Measurements from ENCODE around the gene SBF2.

DNA sequence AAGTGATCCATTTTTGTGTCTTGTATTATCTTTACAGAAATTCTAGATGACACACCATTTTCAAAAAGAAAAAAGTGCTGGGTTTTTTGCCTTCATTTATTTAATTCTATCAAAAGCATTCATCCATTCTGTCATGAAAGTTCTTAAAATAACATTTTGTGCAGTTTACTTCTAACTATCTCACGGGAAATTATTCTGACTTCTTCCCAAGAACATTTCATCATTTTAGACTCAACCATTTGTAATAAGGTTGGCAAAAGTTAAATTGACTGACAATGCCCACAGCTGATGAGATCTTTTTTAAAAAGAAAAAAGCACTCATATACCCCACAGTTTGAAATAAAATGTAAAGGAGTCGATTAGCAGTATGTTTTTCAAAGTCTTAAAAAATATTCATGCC lies 68.5 kb downstream of the SBF2 start:
- TF ChIP-seq, protein P1, sequence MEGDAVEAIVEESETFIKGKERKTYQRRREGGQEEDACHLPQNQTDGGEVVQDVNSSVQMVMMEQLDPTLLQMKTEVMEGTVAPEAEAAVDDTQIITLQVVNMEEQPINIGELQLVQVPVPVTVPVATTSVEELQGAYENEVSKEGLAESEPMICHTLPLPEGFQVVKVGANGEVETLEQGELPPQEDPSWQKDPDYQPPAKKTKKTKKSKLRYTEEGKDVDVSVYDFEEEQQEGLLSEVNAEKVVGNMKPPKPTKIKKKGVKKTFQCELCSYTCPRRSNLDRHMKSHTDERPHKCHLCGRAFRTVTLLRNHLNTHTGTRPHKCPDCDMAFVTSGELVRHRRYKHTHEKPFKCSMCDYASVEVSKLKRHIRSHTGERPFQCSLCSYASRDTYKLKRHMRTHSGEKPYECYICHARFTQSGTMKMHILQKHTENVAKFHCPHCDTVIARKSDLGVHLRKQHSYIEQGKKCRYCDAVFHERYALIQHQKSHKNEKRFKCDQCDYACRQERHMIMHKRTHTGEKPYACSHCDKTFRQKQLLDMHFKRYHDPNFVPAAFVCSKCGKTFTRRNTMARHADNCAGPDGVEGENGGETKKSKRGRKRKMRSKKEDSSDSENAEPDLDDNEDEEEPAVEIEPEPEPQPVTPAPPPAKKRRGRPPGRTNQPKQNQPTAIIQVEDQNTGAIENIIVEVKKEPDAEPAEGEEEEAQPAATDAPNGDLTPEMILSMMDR (IDR thresholded peaks at IDR 0.05; ENCODE audit: low read length): no peak
- TF ChIP-seq EZH2 (IDR thresholded peaks at IDR 0.05; ENCODE audit: borderline replicate concordance, low read length): no peak

Measured in OCI-LY1 (cell line).